NCI-H2196 treated with DMSO at 0.1 percent for 48 hours (cell line): ENCODE data around the gene GPLD1.
A peak's percentile ranks its signal among the peaks of the same experiment; 100 is the strongest.
"Not testable (repeated sequence)": the region's sequence is repeated elsewhere in the genome, so short reads cannot be mapped to it uniquely, and the experiment has no call there.

Experiments
- DNase-seq: peaks from one replicate; lab custom pipeline; 2025; ENCODE audit not compliant: unreplicated experiment; lab: John Stamatoyannopoulos, UW

The GPLD1 gene, protein sequence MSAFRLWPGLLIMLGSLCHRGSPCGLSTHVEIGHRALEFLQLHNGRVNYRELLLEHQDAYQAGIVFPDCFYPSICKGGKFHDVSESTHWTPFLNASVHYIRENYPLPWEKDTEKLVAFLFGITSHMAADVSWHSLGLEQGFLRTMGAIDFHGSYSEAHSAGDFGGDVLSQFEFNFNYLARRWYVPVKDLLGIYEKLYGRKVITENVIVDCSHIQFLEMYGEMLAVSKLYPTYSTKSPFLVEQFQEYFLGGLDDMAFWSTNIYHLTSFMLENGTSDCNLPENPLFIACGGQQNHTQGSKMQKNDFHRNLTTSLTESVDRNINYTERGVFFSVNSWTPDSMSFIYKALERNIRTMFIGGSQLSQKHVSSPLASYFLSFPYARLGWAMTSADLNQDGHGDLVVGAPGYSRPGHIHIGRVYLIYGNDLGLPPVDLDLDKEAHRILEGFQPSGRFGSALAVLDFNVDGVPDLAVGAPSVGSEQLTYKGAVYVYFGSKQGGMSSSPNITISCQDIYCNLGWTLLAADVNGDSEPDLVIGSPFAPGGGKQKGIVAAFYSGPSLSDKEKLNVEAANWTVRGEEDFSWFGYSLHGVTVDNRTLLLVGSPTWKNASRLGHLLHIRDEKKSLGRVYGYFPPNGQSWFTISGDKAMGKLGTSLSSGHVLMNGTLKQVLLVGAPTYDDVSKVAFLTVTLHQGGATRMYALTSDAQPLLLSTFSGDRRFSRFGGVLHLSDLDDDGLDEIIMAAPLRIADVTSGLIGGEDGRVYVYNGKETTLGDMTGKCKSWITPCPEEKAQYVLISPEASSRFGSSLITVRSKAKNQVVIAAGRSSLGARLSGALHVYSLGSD

DNA sequence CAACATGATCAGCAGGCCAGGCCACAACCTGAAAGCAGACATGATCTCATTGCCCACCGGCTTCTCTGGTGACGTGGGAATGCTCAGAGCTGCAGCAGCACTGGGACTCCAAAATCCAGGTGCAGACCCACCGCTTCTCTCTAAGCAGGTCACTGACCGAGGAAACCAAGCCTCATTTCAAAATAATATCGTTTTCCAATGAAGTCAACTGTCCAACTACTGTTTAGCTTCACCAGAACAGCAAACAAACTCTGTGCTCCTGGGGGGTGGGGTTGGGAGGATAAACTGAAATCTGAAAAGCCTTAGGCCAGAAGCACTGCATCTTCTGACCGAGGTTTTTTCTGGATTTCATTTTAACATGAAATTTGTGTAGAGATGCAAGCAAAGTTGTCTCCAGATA is at the start of gene GPLD1:
Gene GPLD1 (minus strand): TSS at position 109 of the 400 bp plus-strand sequence. CDS start 67 bp downstream, at position 42.
- DNase-seq, result no peak

DNA sequence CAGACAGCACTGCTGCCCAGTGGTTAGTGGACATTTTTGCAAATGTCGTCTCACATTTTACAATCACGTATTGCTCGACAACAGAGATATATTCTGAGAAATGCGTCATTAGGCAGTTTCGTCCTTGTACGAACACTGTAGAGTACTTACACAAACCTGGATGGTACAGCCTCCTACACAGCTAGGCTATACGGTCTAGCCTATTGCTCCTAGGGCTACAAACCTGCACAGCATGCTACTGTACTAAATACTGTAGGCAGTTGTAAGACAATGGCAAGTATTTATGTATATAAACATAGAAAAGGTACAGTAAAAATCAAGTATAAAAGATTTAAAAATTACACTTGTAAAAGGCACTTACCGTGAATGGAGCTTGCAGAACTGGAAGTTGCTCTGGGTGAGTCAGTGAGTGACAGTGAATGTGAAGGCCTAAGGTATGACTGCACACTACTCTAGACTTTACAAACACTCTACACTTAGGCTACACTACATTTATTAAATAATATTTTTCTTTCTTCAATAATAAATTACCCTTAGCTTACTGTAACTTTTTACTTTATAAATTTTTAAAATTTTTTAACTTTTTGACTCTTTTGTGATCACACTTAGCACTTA is 48.5 kb upstream of the GPLD1 start:
- DNase-seq, result no peak

DNA sequence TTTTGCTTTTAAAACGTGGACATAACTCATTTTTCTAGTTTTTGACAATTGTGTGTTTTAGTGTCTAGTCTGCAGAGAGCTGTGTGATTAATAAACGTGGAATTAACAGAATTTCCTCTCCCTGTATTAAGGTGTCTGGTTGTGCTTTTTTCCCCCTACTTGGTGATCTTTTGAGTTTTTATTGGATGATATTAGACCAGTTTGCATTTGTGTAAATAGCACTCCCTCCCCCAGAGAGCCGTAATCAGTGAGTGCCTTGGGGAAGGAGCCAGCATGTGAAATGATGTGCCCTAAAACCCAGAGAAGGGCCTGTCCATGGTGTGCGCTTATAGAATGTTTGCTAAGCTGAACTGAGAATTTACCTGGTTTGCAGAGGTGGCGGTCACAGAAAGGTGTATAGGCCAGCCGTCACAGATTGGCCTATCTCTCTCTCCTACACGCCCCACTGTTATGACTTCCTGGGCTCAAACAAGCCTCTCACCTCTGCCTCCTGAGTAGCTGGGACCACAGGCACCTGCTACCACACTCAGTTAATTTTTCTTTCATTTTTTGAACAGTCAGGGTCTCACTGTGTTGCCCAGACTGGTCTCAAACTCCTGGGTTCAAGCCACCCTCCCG is 47.8 kb upstream of the GPLD1 start:
- DNase-seq, result no peak

DNA sequence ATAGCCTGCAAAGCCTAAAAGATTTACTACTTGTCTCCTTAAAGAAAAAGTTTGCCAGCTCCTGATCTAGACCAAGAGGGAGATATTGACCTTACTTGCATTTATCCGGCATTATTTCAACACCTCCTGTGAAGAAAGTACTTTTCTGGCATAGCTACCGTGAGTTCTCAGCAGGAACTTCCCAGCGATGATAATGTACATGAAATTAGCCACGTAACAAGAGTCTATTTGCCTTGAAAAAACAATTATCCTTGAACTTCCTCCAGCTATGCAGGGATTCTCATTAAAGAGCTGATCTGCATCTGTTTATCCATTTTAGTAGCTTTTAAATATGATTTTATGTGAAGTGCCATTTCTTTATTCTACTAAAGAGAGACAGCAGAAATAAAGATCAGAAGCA is 47.1 kb upstream of the GPLD1 start:
- no peak for DNase-seq

DNA sequence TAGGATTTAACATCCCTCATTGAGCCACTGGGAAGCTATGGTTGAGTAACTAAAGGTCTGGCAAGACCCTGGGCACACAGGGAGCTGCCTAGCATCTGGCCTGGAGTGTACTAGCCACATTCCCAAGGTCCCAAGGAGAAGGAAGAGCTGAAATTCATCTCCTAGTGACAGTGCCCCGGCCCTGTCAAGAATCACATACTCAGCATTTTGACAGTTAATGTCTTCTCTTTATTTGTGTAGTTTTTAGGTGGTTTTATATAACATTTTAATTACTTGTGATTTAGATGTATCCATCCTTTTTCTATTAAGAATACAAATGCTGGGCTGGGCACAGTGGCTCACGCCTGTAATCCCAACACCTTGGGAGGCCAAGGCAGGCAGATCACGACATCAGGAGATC is 45.8 kb upstream of the GPLD1 start:
- DNase-seq, result no peak

DNA sequence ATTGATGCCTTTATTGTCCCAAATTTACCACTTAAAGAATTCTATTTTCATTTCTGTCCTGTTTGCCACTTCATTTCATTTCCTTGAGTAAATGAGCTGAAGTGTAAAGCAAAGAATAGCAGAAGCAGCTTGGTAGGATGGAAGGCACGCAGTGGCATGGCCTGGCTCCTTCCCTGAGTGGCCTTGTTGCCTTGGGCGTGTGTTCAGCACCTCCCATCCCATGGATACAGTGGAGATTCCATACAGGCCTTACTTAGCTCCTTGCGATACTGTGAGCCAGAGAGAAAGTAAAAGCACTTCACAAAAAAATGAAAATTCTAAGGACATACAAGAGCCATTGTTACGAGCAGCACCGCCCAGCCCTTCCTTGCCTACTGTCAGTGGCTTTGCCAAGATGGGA is 45.0 kb upstream of the GPLD1 start:
- no peak for DNase-seq

DNA sequence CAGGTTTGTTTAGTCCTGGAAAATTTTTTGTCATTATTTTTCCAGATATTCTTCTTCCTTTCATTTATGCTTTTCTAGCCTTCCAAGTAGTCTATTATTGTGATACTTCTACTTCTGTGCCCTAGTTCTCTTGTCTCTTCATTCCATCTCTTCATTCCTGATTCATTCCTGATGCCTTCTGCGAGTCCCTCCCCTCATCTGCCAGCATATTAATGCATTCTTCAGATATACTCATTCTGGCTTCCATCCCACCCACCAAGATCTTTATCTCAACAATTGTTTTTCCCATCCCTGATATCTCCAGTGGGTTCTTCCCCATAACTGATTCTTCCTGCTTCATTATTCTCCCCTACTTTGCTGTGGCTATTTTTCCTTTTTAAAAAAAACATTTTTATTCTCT is 40.6 kb upstream of the GPLD1 start:
- DNase-seq, result no peak

DNA sequence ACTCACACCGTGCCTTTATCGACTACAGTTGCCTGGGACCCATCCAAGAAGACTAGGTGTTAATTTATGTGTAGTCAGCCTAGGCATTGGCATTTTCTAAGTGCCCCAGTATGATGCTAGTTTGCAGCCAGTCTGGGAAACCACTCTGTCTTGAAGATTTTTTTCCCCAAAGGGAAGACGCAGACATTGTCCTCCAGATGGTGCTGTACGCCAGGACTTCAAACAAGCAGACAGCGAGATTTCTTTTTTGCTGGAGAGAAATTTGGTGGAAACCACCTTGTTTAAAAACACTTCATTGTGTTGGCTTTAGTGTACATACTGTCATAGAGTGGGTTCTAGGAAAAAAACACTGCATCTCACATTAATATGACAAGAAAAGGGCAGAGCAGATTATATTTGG is 35.4 kb upstream of the GPLD1 start:
- DNase-seq, result peak; percentile 6

DNA sequence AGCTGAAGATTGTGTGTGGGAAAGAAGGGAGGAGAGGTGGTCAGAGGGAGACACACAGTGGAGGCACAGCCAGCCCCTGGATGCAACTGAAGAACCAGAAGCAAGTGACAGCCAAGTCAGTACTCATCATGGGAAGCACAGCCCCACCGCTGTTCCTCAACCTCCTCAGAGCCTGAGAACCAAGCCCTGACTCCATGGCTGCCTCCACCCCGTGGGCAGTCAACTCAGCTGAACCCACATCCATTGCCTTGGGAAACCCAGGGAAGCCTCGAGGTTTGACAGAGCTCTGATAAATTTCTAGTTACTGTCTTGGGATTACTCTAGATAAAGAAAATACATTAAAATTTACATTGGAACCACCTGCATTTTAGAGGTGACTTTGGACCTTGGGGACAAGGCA is 35.0 kb upstream of the GPLD1 start:
- no peak for DNase-seq

DNA sequence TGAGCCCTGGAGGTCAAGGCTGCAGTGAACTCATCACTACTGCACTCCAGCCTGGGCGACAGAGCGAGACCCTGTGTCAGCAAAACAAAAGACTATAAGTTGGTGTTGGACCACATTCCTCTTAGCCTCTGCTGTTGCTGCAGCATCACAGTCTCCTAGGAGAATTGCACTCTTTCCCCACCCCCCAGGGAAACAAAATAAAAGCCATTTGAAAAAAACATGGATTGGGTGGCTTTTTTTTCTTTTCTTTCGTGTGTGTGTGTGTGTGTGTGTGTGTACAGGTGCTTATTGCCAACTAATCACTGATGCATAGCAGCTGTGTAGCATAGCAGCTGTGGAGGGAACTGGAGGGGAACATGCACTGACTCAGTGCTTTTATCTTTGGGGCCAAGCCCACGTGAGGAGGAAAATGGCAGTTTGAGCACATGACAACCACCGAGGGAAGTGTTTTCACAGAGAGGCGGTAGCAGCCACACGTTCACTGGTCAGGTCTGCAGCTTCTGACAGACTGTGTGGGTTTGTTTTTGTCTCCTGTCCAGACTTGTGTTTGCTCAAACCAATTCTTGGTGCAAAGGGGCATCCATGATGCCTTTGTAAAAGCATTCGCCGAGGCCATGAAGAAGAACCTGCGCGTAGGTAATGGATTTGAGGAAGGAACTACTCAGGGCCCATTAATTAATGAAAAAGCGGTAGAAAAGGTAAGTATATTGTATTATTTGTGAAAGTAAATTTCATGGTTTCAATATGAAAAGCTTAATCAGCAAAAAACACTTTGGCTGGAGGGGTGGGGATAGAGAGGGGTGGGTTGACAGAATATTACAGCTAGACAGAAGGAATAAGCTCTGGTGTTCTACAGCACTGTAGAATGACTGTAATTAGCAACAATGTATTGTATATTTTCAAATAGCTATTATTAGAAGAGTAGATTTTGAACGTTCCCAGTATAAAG is 33.1 kb upstream of the GPLD1 start:
- DNase-seq, result peak; percentile 78

DNA sequence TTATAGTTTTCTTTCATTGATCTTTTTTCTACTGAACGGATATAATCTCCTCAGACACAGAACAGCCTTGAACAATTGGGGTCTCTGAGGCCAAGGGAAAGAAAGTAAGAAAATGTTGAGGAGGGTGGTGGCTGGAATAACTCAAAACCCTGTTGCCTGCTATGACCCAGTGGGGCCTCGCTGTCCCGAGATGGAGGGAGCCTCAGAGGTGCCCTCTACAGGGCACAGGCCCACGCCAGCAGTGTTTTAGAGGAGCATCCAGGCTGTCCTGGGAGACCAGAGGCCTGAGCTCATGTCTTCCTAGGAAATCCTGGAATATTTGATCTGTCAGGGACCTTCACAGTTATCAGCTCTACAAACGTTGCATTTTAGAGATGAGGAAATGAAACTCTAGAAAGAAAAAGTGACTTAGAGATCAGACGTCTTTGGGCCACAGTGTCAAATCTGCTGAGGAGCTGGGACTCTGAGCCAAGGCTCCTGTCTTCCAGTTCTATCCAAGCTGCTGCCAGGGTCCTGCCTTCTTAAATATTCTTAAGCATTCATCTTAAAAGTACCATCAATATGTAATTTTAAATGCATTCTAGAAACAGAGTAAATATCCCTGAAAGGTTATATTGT is 31.7 kb upstream of the GPLD1 start:
- DNase-seq, result peak; percentile 2

DNA sequence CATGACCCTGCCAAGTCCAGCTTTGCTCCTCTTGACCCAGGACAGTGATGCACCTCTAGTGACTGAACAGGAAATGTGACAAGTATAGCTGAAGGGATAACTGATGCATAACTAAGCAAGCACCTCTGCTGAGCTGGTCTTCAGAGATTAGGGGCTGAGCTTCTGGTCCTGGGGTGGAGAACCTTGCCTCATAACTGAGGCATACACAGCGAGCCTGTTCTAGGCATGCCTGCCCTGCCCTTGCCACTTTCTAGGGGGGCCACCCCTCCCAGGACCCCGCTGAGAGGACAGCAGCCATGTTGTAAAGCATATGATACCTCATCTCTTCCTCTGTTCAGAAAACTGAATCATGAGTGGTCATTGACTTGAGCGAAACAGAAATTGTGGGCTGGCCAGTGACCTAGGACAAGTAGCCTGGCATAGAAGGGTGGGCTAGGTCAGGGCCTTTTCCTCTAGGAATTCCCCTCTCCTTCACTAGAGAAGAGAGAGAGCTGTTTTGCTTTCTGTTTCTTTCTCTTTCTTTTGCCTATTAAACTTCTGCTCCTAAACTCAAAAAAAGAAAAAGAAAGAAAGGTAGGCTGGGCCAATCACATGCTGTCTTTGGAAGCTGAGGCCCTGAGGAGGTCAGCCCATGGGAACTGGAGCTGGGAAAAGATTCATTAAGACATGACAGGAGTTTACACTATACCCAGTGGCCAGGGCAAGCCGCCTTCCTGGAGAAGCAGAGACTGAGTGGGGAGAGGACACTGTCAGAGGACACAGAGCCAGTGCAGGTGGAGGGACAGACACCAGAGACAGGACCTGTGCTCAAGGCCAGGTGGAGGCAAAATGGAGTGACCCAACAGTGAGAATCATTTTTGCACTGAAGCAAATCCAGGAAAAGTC is 28.5 kb upstream of the GPLD1 start:
- no peak for DNase-seq

DNA sequence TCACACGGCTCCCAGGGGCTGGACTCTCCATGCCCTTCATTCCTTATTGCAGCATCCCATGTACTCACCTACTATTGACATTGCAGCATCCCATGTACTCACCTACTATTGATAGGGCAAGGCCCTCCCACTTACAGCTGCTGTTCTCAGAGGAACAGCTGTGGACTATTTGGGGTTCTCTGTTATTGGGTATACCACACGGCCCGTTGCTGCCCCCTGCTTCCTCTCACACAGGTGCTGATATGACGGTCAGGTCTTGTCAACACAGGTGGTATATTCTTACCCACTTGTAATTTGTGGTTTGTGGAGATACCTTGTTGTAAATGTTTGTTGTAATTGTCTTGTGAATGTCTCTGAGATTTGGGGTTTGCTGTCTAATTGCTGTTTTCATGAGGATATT is 24.2 kb upstream of the GPLD1 start:
- DNase-seq, result no peak

DNA sequence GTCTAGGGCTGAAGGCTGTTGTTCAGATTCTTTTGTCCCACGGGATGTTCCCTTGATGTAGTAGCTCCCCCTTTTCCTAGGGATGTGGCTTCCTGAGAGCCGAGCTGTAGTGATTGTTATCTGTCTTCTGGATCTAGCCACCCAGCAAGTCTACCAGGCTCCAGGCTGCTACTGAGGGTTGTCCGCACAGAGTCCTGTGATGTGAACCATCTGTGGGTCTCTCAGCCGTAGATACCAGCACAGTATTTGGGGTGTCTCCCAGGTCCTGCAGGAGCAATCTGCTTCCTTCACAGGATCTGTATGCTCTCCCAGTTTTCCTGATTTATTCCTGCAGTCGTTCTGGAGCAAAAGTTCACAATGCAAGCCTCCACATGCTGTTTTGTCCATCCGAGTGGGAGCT is 22.6 kb upstream of the GPLD1 start:
- not testable (repeated sequence) for DNase-seq

DNA sequence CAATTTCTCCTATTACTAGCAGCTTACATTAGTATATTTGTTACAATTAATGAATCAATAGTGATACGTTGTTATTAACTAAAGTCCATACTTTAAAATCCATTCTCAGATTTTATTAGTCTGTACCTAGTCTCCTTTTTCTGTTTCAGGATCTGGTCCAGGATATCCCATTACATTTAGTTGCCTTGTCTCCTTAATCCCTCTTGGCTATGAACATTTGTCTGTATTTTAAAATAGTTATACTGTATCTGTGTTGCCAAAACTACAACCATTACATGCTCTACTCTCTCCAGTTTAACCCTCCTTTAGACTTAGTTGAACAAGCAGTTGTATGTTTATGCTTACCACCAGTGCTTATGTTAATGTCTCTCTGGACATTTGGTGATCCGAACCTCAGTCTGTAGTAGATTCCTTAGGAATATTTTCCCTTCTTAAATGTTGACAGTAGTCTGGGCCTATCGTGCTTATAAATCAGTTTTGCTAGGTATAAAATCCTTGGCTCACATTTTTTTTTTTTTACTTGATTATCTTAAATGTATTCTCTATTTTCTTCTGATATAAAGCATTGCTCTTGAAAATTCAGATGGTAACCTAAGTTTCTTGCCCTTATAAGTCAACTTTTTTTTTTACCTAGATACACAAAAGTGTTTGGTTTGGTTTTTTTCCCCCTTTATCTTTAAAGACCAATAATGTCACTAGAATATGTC is 17.6 kb upstream of the GPLD1 start:
- DNase-seq, result no peak

DNA sequence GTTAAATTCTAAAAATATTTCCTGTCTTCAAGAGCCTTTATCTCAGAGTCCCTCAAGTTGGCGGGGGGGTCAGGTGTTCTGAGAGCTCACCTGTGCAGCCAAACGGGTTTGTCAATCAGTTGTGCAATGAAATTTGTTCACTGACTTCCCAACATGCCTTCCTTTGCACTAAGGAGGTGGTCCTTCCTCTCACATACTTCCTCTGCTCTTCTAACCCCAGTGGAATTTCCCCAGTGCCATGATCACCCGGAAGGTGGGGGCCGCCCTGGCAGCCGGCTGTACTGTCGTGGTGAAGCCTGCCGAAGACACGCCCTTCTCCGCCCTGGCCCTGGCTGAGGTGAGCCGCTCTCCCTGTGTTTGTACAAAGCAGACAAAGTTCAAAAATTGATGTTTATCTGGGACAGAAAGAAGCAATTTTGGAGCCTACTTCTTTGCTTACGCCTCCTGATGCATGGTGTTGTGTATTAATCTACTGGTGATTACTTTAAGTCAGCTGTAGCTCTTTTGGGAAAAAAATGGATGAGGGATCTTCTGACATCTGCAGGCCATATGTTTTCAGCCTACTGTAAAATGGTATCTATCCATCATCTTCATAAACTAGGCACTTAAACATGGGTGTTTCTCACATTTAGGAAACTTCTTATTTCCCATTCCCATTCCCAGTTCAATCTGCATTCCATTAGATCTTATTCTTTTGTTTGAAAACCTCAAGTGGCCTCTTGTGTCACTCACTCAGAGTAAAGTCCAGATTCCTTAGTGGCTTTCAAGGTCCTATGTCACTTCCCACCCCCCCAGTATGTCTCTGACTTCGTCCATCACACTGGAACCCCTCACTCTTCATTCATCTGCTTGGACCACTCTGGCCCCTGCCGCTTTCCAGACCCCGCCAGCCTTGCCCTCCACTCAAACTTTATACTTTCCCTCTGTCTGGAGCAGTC is 15.5 kb upstream of the GPLD1 start:
- DNase-seq, result no peak

DNA sequence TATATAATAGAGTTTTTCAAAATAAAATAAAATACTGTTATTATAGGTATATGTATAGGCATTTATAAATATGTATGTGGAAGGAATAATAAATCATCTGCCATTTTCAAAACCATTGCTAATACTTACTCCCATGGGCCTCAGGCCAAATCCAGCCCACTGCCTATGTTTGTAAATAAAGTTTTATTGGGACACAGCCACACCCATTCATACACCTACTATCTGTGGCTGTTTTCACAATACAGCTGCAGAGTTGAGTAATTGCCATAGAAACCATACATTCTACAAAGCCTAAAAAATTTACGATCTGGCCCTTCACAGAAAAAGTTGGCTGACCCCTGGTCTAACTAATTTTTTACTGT is 14.9 kb upstream of the GPLD1 start:
- DNase-seq, result no peak
